NB4 (cell line): Measurements from ENCODE around the gene C11orf68.

ENCODE experiments used
- DNase-seq: peaks from one replicate; pipeline ENCODE4 v3.0.0; 2010; ENCODE audit warnings: low read depth
- H3K4me3 ChIP-seq: one replicate; pipeline ENCODE4 v1.5.1; 2011; ENCODE audit warnings: mild to moderate bottlenecking, low read depth, low read length, moderate library complexity
- MYC ChIP-seq: IDR thresholded peaks from 2 replicates; pipeline ENCODE4 v1.6.1; 2011; ENCODE audit warnings: low read depth, low read length
- POLR2A ChIP-seq: IDR thresholded peaks from 2 replicates; pipeline ENCODE4 v1.6.1; 2011; ENCODE audit warnings: mild to moderate bottlenecking; ENCODE audit not compliant: insufficient read length; ENCODE audit errors: extremely low read depth
- TF ChIP-seq, protein P1 (sequence below): IDR thresholded peaks from one replicate; pipeline ENCODE4 v1.5.1; 2012; ENCODE audit warnings: low read depth, low read length
- TF ChIP-seq, protein P2 (sequence below): IDR thresholded peaks from 2 replicates; pipeline ENCODE4 v1.6.1; 2011; ENCODE audit warnings: low read depth, low read length

C11orf68 gene

DNA sequence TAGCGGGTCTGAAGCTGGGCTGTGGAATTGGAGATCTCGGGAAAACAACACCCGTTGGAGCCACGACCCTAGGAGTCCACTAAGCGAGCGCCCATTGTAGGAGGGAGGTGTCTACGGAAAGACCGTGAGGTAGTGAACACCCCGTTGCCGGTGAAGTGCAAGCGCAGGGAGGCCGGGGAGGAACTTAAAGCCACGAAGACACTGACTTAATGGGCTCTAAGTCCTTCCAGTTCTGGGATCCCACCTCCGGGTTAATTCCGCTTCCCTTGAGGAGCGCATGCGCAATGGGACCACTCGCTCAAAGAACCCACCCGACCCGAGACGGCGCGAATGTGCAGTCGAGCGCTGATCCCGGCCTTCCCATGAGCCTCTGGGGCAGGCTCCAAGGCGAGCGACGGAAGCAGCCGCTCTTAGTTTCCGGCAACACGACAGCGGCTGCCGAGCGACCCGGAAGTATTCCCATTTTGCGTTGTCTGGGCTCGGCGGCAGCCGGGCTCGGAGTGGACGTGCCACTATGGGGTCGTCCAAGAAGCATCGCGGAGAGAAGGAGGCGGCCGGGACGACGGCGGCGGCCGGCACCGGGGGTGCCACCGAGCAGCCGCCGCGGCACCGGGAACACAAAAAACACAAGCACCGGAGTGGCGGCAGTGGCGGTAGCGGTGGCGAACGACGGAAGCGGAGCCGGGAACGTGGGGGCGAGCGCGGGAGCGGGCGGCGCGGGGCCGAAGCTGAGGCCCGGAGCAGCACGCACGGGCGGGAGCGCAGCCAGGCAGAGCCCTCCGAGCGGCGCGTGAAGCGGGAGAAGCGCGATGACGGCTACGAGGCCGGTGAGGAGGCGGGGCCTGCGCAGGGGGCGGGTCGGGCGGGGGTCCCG, 42.6 kb upstream of the C11orf68 start, which contains the start of gene SART1:
SART1 (plus strand) TSS at position 468 of the 874 bp plus-strand sequence; CDS start at position 515, 47 bp downstream.
- peak within 1 kb of the TSS; percentile 97 for H3K4me3 ChIP-seq
- TF ChIP-seq, protein P1, sequence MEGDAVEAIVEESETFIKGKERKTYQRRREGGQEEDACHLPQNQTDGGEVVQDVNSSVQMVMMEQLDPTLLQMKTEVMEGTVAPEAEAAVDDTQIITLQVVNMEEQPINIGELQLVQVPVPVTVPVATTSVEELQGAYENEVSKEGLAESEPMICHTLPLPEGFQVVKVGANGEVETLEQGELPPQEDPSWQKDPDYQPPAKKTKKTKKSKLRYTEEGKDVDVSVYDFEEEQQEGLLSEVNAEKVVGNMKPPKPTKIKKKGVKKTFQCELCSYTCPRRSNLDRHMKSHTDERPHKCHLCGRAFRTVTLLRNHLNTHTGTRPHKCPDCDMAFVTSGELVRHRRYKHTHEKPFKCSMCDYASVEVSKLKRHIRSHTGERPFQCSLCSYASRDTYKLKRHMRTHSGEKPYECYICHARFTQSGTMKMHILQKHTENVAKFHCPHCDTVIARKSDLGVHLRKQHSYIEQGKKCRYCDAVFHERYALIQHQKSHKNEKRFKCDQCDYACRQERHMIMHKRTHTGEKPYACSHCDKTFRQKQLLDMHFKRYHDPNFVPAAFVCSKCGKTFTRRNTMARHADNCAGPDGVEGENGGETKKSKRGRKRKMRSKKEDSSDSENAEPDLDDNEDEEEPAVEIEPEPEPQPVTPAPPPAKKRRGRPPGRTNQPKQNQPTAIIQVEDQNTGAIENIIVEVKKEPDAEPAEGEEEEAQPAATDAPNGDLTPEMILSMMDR, result no peak
- TF ChIP-seq POLR2A (peak; percentile 96), MYC (peak; percentile 85)
- TF ChIP-seq, protein P2, sequence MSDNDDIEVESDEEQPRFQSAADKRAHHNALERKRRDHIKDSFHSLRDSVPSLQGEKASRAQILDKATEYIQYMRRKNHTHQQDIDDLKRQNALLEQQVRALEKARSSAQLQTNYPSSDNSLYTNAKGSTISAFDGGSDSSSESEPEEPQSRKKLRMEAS, result peak; percentile 84
- peak; percentile 99 for DNase-seq

DNA sequence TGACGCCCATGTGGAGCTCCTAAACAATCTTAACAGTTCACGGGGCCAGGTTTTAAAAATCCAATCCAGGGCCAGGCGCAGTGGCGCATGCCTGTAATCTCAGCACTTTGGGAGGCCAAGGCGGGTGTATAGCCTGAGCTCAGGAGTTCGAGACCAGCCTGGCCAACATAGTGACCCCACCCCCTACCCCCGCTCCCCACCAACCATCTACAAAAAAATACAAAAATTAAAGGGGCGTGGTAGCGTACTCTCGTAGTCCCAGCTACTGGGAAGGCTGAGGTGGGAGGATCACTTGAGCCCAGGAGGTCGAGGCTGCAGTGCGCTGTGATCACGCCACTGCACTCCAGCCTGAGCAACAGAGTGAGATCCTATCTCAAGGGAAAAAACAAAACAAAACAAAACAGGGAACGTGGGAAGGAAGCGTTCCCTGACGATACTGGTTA, 42.0 kb upstream of the C11orf68 start:
- DNase-seq, result no peak
- peak overlapping the region; percentile 97 for H3K4me3 ChIP-seq
- TF ChIP-seq MYC, result no peak

DNA sequence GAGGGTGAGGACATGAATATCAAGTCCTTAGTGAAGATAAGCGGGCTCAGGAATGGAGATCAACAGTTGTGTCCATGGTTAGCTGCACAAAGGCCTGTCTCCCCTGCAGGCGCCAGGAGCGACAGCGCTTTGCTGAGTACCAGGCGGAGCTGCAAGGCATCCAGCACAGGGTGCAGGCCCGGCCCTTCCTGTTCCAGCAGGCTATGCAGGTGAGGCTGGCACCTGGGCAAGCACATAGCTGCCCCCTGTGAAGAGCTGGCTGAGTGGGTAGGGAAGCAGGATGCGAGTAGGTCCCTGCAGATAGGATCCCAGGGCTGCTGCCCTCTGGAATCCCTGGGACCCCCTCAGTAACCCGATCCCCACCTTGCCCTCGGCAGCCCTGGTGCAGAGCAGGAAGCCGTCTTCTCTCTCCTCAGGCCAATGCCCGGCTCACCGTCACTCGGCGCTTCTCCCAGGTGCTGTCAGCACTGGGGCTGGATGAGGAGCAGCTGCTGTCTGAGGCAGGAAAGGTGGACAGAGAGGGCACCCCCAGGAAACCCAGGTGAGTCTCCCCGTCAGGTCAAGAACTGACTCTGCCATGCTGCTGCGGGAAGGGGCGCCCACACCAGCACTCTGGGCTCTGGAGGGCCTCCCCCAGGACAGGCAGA, 40.0 kb upstream of the C11orf68 start:
- TF ChIP-seq MYC (no peak), POLR2A (no peak)
- TF ChIP-seq, protein P1, result no peak
- TF ChIP-seq, protein P2, result no peak
- no peak overlapping the region for H3K4me3 ChIP-seq
- no peak for DNase-seq

DNA sequence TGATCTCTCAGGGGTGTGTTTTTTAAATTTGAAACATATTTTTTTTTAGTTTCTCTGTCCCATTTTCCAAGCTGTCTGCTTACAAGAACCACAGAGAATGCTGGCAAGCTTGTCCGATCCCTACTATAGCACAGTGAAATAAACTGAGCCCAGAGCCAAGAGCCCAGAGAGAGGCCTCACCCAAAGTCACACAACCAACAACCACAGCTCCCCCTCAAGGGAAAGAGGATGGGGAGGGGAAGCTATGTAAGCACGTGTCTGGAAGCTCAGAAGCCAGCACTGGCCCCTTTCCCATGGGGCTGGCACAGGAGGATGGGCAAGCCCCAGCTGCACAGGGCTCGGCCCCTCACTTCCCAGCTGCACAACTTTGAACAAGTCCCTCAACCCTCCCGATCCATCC, 39.4 kb upstream of the C11orf68 start:
- no peak overlapping the region for H3K4me3 ChIP-seq
- TF ChIP-seq, protein P1, result no peak
- TF ChIP-seq, protein P2, result peak; percentile 84
- DNase-seq, result peak; percentile 57

DNA sequence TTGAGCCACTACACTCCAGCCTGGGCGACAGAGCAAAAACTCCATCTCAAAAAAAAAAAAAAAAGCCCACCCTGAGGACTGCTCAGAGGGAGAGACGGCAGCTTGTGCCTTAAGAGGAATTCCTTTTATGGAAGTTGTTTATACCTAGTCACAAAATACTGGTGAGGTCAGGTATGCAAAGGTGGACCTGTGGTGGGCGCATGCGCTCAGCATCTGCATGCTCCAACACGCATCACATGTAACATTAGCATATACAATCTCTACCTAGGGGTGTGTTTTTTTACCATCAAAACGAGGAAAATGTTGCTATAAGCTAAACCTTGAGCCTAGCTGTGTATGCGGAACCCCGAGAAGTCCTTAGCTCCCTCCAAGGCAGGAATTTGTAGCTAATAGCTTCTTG, 35.9 kb upstream of the C11orf68 start:
- DNase-seq, result no peak
- no peak overlapping the region for H3K4me3 ChIP-seq
- TF ChIP-seq, protein P1, result no peak
- TF ChIP-seq, protein P2, result no peak
- TF ChIP-seq POLR2A (no peak), MYC (no peak)

DNA sequence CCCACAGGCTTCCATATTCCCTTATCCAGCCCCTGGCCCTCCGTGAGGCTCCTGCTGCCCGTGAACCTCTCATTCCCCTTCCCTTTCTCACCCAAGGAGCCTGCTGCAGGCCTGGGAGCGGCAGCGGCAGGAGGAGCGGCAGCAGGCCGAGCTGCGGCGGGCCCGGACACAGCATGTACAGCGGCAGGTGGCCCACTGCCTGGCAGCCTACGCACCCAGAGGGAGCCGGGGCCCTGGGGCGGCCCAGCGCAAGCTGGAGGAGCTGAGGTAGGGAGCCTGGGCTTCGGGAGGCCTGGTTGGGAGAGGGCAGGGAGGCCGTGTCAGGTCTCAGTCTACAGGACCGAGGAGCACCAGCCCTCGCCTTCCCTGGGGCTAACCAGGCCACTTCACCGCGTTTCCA, 34.6 kb upstream of the C11orf68 start:
- no peak for DNase-seq
- TF ChIP-seq, protein P2, result no peak
- no peak for TF ChIP-seq POLR2A
- TF ChIP-seq, protein P1, result no peak
- H3K4me3 ChIP-seq, result no peak overlapping the region
